ENCODE results near the gene DCANP1. TPM values are rescaled to one million over a fixed set of nuclear protein-coding genes. Genes with fewer than 3 reads are reported as not detected.

DCANP1 gene
- total RNA-seq, 1 experiment from 2014 or later, result not detected

DNA sequence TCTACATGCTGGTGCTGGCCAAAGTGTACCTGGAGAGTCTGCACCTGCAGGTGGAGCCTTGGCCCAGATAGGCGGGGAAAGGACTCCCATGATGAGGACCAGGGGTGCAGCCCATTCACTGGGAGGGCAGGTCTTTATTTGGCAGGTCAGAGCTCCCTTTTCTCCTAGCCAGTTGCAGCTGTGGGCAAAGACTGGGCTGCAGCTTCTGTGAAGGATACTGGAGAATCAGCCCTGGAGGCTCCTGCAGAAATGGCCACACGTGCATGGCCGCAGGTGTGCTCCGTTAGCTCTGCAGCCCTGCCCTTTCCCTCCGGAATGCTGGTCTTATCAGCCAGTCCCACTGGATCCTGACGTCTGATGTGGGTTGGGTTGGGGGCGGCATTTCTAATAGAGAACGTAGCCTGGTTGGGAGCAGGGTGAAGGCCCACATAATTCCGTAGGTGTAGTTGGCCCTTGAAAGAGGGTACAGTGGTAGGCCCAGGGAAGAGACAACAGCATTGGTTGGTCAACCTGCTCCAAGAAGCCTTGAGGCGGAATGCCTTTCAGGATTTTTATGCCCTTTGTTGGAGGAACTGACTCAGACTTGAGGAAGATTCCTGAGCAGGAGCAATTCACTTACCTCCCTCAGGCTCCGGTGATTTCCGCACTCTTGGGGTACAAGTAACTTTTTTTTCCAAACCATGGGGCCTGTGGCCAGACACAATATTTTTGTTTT lies 27.0 kb upstream of the DCANP1 start:
- POLR2A ChIA-PET, result no interaction called here
- Histone ChIP-seq H3K4me2 (ENCODE audit: low read length) (no peak overlapping the region), H3K27ac (ENCODE audit: low read depth, low read length) (no peak overlapping the region), H4K20me1 (ENCODE audit: insufficient read depth) (no peaks in the 10 kb centered on the region), H3K4me3 (replicated peaks in 1 of 2; ENCODE audit: low read depth in 1 of 2, low read length in 2 of 2) (no peak overlapping the region), H3K9ac (ENCODE audit: low read length) (no peak overlapping the region), H3K27me3 (ENCODE audit: insufficient read depth, low read length) (peaks cover 4% of the 10 kb centered on the region; the same call in 1 of the 2 replicates), H3K79me2 (ENCODE audit: insufficient read depth, low read length) (no peaks in the 10 kb centered on the region), H2AFZ (ENCODE audit: low read depth, low read length, poor library complexity, severe bottlenecking) (no peak overlapping the region), H3K4me1 (ENCODE audit: control insufficient read depth in 1 of 2, insufficient read depth in 2 of 2, low read length in 2 of 2) (no peaks in the 10 kb centered on the region), H3K36me3 (ENCODE audit: control insufficient read depth in 1 of 2, insufficient read depth in 2 of 2, low read length in 2 of 2) (no peaks in the 10 kb centered on the region), H3K9me3 (ENCODE audit: control insufficient read depth in 1 of 2, insufficient read depth in 1 of 2, low read depth in 1 of 2, low read length in 2 of 2) (no peaks in the 10 kb centered on the region), H3K9me2 (ENCODE audit: insufficient read depth) (no peaks in the 10 kb centered on the region)
- no TSS peak for BruUV-seq (replicated peaks)
- CTCF ChIA-PET, result interaction anchor here (1.0 to 1.4 kb wide), 2 partner anchors 17 to 92 kb away, joined by 3 read pairs; no protein-coding TSS in a partner anchor
- RAD21 ChIA-PET (ENCODE audit: low non-redundant PET in 1 of 2, low total read pairs in 2 of 2, uncharacterized antibody in 2 of 2, unreplicated experiment in 2 of 2), result interaction anchor here in 1 of 2 experiments (0.9 kb wide), 1 partner anchor 8 kb away, joined by 4 read pairs; no protein-coding TSS in a partner anchor
- intact Hi-C loops (cut with micrococcal nuclease), result no loop called here
- ATAC-seq, result no peak
- TF ChIP-seq RAD21 (IDR thresholded peaks at IDR 0.05; ENCODE audit: low read depth), result 0 out of 2 replicates have a peak, but pooled peaks have one; percentile 3
- TF ChIP-seq SP1 (IDR thresholded peaks at IDR 0.05; ENCODE audit: low read depth), result no peak
- TF ChIP-seq EZH2 (IDR thresholded peaks at IDR 0.05), result no peak
- DNase-seq (ENCODE audit: low read depth, low spot score), result no peak

GRCh38 chr5:135472141-135472540 lies 25.0 kb upstream of the DCANP1 start:
- no peaks in the 10 kb centered on the region for H4K20me1 ChIP-seq (ENCODE audit: insufficient read depth)
- ATAC-seq (no peak), DNase-seq (ENCODE audit: low read depth, low spot score) (no peak)
- ChIA-PET RAD21 (ENCODE audit: low non-redundant PET in 1 of 2, low total read pairs in 2 of 2, uncharacterized antibody in 2 of 2, unreplicated experiment in 2 of 2) (no interaction called here), POLR2A (no interaction called here), CTCF (interaction anchor here (1.1 to 1.2 kb wide), 2 partner anchors 10 to 15 kb away, joined by 4 to 5 read pairs; no protein-coding TSS in a partner anchor)
- intact Hi-C loops (cut with micrococcal nuclease), result no loop called here
- no TSS peak for BruUV-seq (replicated peaks)
- H3K27ac ChIP-seq (ENCODE audit: low read depth, low read length), result no peak overlapping the region
- no peaks in the 10 kb centered on the region for H3K9me3 ChIP-seq (ENCODE audit: control insufficient read depth in 1 of 2, insufficient read depth in 1 of 2, low read depth in 1 of 2, low read length in 2 of 2)
- H3K9me2 ChIP-seq (ENCODE audit: insufficient read depth), result no peaks in the 10 kb centered on the region
- peaks cover 4% of the 10 kb centered on the region; the same call in 1 of the 2 replicates for H3K27me3 ChIP-seq (ENCODE audit: insufficient read depth, low read length)
- no peak overlapping the region for H3K4me3 ChIP-seq (replicated peaks in 1 of 2; ENCODE audit: low read depth in 1 of 2, low read length in 2 of 2)
- no peaks in the 10 kb centered on the region for H3K79me2 ChIP-seq (ENCODE audit: insufficient read depth, low read length)
- no peak overlapping the region for H3K9ac ChIP-seq (ENCODE audit: low read length)
- no peak overlapping the region for H3K4me2 ChIP-seq (ENCODE audit: low read length)
- H2AFZ ChIP-seq (ENCODE audit: low read depth, low read length, poor library complexity, severe bottlenecking), result no peak overlapping the region
- H3K36me3 ChIP-seq (ENCODE audit: control insufficient read depth in 1 of 2, insufficient read depth in 2 of 2, low read length in 2 of 2), result no peaks in the 10 kb centered on the region
- H3K4me1 ChIP-seq (ENCODE audit: control insufficient read depth in 1 of 2, insufficient read depth in 2 of 2, low read length in 2 of 2), result no peaks in the 10 kb centered on the region
- TF ChIP-seq SP1 (IDR thresholded peaks at IDR 0.05; ENCODE audit: low read depth), result no peak
- TF ChIP-seq SIN3A (IDR thresholded peaks at IDR 0.05; ENCODE audit: low read depth), result no peak
- TF ChIP-seq EZH2 (IDR thresholded peaks at IDR 0.05), result no peak
- no peak for TF ChIP-seq ATF3 (IDR thresholded peaks at IDR 0.05)
- TF ChIP-seq, protein P1, sequence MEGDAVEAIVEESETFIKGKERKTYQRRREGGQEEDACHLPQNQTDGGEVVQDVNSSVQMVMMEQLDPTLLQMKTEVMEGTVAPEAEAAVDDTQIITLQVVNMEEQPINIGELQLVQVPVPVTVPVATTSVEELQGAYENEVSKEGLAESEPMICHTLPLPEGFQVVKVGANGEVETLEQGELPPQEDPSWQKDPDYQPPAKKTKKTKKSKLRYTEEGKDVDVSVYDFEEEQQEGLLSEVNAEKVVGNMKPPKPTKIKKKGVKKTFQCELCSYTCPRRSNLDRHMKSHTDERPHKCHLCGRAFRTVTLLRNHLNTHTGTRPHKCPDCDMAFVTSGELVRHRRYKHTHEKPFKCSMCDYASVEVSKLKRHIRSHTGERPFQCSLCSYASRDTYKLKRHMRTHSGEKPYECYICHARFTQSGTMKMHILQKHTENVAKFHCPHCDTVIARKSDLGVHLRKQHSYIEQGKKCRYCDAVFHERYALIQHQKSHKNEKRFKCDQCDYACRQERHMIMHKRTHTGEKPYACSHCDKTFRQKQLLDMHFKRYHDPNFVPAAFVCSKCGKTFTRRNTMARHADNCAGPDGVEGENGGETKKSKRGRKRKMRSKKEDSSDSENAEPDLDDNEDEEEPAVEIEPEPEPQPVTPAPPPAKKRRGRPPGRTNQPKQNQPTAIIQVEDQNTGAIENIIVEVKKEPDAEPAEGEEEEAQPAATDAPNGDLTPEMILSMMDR (IDR thresholded peaks at IDR 0.05 in 2 of 3, conservative IDR thresholded peaks at IDR 0.05 in 1 of 3; ENCODE audit: borderline replicate concordance in 1 of 3, insufficient read depth in 1 of 3, low read depth in 2 of 3, low read length in 2 of 3), result no peak
- no peak for TF ChIP-seq FOSL1 (IDR thresholded peaks at IDR 0.05; ENCODE audit: low read depth)
- TF ChIP-seq TCF7L2 (IDR thresholded peaks at IDR 0.05; ENCODE audit: borderline replicate concordance, extremely low read depth, insufficient read depth, insufficient read length), result no peak
- TF ChIP-seq, protein P2, sequence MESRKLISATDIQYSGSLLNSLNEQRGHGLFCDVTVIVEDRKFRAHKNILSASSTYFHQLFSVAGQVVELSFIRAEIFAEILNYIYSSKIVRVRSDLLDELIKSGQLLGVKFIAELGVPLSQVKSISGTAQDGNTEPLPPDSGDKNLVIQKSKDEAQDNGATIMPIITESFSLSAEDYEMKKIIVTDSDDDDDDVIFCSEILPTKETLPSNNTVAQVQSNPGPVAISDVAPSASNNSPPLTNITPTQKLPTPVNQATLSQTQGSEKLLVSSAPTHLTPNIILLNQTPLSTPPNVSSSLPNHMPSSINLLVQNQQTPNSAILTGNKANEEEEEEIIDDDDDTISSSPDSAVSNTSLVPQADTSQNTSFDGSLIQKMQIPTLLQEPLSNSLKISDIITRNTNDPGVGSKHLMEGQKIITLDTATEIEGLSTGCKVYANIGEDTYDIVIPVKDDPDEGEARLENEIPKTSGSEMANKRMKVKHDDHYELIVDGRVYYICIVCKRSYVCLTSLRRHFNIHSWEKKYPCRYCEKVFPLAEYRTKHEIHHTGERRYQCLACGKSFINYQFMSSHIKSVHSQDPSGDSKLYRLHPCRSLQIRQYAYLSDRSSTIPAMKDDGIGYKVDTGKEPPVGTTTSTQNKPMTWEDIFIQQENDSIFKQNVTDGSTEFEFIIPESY (IDR thresholded peaks at IDR 0.05; ENCODE audit: extremely low read depth, insufficient replicate concordance, low read length), result no peak
- no peak for TF ChIP-seq SRF (IDR thresholded peaks at IDR 0.05; ENCODE audit: low read depth)
- no peak for TF ChIP-seq POLR2A (IDR thresholded peaks at IDR 0.05; ENCODE audit: borderline replicate concordance, extremely low read depth, insufficient read depth, insufficient read length)
- TF ChIP-seq ELF1 (IDR thresholded peaks at IDR 0.05; ENCODE audit: borderline replicate concordance, low read depth), result no peak
